RWPE2 (cell line): ENCODE measurements around the gene CNKSR3.

Experiments
- ATAC-seq: fragments of 200-7000 bp; cut with Tn5 transposase; 3 replicates; pipeline ENCODE4 v1.9.1; 2021; ENCODE audit warnings: low read depth
- DNase-seq: peaks from one replicate; pipeline ENCODE4 v3.0.0-alpha.2; 2020; ENCODE audit warnings: low spot score
- H3K27ac ChIP-seq: fragments of 450-650 bp; 2 replicates; pipeline ENCODE4 v1.5.1; 2017; ENCODE audit warnings: mild to moderate bottlenecking; ENCODE audit not compliant: poor library complexity, severe bottlenecking
- H3K27me3 ChIP-seq: fragments of 250-450 bp; sonication (Bioruptor Pico); 2 replicates; pipeline ENCODE4 v1.5.1; 2021; ENCODE audit warnings: mild to moderate bottlenecking, moderate library complexity; ENCODE audit not compliant: insufficient read depth, poor library complexity, severe bottlenecking
- H3K36me3 ChIP-seq: fragments of 250-450 bp; sonication (Bioruptor Pico); 2 replicates; pipeline ENCODE4 v1.5.1; 2020; ENCODE audit warnings: low read depth, mild to moderate bottlenecking, moderate library complexity
- H3K4me1 ChIP-seq: fragments of 250-450 bp; sonication (Bioruptor Pico); 2 replicates; pipeline ENCODE4 v1.5.1; 2021; ENCODE audit warnings: mild to moderate bottlenecking, moderate library complexity; ENCODE audit not compliant: insufficient read depth, poor library complexity, severe bottlenecking
- H3K4me3 ChIP-seq: fragments of 250-450 bp; sonication (Bioruptor Pico); 2 replicates; pipeline ENCODE4 v1.5.1; 2021; ENCODE audit warnings: mild to moderate bottlenecking, moderate library complexity; ENCODE audit not compliant: severe bottlenecking
- H3K9me3 ChIP-seq: fragments of 250-450 bp; sonication (Bioruptor Pico); 2 replicates; pipeline ENCODE4 v1.5.1; 2021; ENCODE audit warnings: mild to moderate bottlenecking, moderate library complexity; ENCODE audit not compliant: severe bottlenecking
- CTCF ChIP-seq: fragments of 450-650 bp; IDR thresholded peaks from one replicate; pipeline ENCODE4 v1.5.1; 2017; ENCODE audit warnings: mild to moderate bottlenecking, moderate library complexity; ENCODE audit not compliant: poor library complexity, severe bottlenecking

Gene CNKSR3

GRCh38 chr6:154513601-154514320 lies 3.3 kb upstream of the CNKSR3 start:
- DNase-seq (no peak), ATAC-seq (no peak)
- no peaks in the 10 kb centered on the region for H3K27me3 ChIP-seq
- no peak overlapping the region for H3K27ac ChIP-seq
- H3K4me3 ChIP-seq: no peak overlapping the region
- H3K9me3 ChIP-seq: no peaks in the 10 kb centered on the region
- no peak for TF ChIP-seq CTCF
- H3K36me3 ChIP-seq: no peaks in the 10 kb centered on the region
- H3K4me1 ChIP-seq: peaks cover 4% of the 10 kb centered on the region

DNA sequence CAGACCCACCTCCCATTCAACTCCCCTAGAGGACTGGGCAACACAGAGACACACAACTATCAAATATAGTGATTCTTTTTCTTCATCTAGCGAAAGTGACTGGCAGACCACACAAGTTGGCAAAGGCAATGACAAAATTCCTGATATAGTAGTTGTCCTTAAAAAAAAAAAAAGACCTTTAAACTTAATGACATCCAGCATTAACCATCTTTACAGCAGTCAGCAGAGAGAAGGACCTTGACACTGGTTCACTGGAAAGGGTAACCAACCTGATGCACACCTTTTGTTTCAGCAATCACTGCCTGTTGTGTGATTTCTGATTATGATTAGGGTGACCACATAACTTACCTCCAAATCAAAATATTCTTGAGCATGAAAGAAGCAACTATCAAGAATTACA lies 1.7 kb upstream of the CNKSR3 start:
- Histone ChIP-seq H3K27ac (no peak overlapping the region), H3K27me3 (no peaks in the 10 kb centered on the region), H3K4me3 (no peak overlapping the region), H3K36me3 (no peaks in the 10 kb centered on the region), H3K9me3 (no peaks in the 10 kb centered on the region), H3K4me1 (peaks cover 10% of the 10 kb centered on the region)
- ATAC-seq (no peak), DNase-seq (no peak)
- TF ChIP-seq CTCF: no peak

DNA sequence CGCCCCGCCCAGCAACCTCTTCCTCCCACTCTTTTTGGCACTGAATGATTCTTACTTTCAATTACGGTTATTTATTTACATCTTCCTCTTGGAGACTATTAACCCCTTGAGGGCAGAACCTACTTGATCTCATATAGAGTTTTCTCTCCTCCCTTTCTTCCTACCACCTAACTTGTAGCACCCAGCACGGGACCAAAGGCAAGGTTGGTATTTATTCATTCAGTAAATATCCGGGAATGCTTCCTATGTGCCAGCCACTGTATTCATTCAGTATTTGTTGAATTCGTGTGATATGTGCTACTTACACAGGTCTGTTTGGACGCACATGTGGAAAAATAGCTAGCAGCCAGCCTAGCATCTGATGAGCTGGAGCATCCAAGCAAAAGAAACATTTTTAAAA lies 1.3 kb upstream of the CNKSR3 start:
- DNase-seq (no peak), ATAC-seq (no peak)
- Histone ChIP-seq H3K4me3 (no peak overlapping the region), H3K36me3 (no peaks in the 10 kb centered on the region), H3K27me3 (no peaks in the 10 kb centered on the region), H3K27ac (peak overlapping the region; percentile 61), H3K4me1 (peaks cover 10% of the 10 kb centered on the region), H3K9me3 (no peaks in the 10 kb centered on the region)
- TF ChIP-seq CTCF: no peak

DNA sequence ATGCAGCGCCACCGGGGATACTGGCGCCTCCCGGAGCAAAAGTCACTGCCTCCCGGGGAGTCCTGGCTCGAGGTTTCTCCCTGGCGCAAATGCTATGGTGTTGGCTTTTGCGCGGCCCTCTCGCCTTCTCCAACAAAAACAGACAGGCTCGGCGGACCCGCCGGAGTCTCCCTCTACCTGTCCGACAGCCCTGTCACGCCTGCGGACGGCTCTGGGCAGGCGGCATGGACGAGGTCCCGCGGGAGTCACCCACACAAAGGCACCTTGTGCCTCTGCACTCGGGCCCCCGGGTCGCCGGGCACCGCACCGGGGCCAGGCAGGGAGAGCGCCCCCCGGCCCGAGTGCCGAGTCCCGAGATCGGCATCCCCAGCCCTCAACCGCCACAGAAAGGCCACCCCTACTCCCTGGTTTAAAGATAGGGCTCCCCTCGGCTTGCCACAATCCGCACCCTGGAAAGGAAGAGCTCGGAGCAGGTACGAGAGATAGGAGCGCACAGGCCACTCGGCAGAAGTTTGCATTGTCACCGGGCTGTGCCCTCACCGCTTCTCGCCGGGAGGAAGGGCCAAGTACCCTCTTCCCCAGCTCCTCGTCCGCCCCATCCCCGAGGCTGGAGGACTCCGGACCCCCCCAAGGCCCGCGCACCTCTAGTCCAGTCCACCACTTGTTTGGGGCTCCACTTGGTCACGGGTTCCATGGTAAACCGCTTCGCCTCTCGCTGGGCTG lies 903 bp downstream of the CNKSR3 start:
- TF ChIP-seq CTCF: no peak
- H3K27me3 ChIP-seq: no peaks in the 10 kb centered on the region
- DNase-seq (peak; percentile 58), ATAC-seq (peak; percentile 38)
- H3K4me3 ChIP-seq: peak overlapping the region; percentile 68
- H3K4me1 ChIP-seq: peaks cover 10% of the 10 kb centered on the region
- peak overlapping the region; percentile 61 for H3K27ac ChIP-seq
- H3K36me3 ChIP-seq: no peaks in the 10 kb centered on the region
- no peaks in the 10 kb centered on the region for H3K9me3 ChIP-seq
